CD4-positive, alpha-beta T cell treated with Interferon gamma for 1 hour (primary cell): ENCODE results near the gene TPBGL.

ENCODE experiments used
- DNase-seq: peaks from one replicate; pipeline ENCODE4 v3.0.0-alpha.2; 2020

TPBGL gene

GRCh38 chr11:75246671-75247350 is 6.2 kb downstream of the TPBGL start:
- no peak for DNase-seq

GRCh38 chr11:75248924-75249256 is 8.3 kb downstream of the TPBGL start:
- no peak for DNase-seq

GRCh38 chr11:75249704-75250103 is 9.1 kb downstream of the TPBGL start:
- no peak for DNase-seq

GRCh38 chr11:75254326-75254725 is 13.8 kb downstream of the TPBGL start:
- DNase-seq: no peak

- DNase-seq: no peak
Measured at GRCh38 chr11:75260396-75261170, 20.0 kb downstream of the TPBGL start.

- no peak for DNase-seq
Measured at GRCh38 chr11:75261902-75262361, 21.4 kb downstream of the TPBGL start.

GRCh38 chr11:75262436-75262835 is 21.9 kb downstream of the TPBGL start:
- no peak for DNase-seq

- DNase-seq: no peak
Measured at GRCh38 chr11:75262961-75263852, 22.6 kb downstream of the TPBGL start.

- DNase-seq: peak; percentile 20
Measured at GRCh38 chr11:75263944-75264349, 23.4 kb downstream of the TPBGL start.

- no peak for DNase-seq
Measured at GRCh38 chr11:75264356-75264755, 23.8 kb downstream of the TPBGL start.

- no peak for DNase-seq
Measured at GRCh38 chr11:75264971-75265370, 24.4 kb downstream of the TPBGL start.

GRCh38 chr11:75265851-75266531 is 25.4 kb downstream of the TPBGL start:
- DNase-seq: no peak

GRCh38 chr11:75267171-75267970 is 26.8 kb downstream of the TPBGL start:
- DNase-seq: no peak

- DNase-seq: no peak
Measured at GRCh38 chr11:75268626-75269366, 28.2 kb downstream of the TPBGL start.

GRCh38 chr11:75269367-75269660 is 28.7 kb downstream of the TPBGL start:
- DNase-seq: no peak

- DNase-seq: no peak
Measured at GRCh38 chr11:75269896-75270295, 29.3 kb downstream of the TPBGL start.

GRCh38 chr11:75270896-75271418 is 30.4 kb downstream of the TPBGL start:
- DNase-seq: no peak

GRCh38 chr11:75271730-75272129 is 31.2 kb downstream of the TPBGL start:
- no peak for DNase-seq

GRCh38 chr11:75272391-75272790 is 31.8 kb downstream of the TPBGL start:
- DNase-seq: no peak

- DNase-seq: no peak
Measured at GRCh38 chr11:75272821-75273301, 32.3 kb downstream of the TPBGL start.
